ENCODE data around the gene TCP1.
"Not testable (repeated sequence)": the region's sequence is repeated elsewhere in the genome, so short reads cannot be mapped to it uniquely, and the experiment has no call there.

Gene TCP1

GRCh38 chr6:159739341-159739740 lies 50.1 kb downstream of the TCP1 start:
- DNase-seq (ENCODE audit: low spot score): no peak

- no peak for DNase-seq (ENCODE audit: low spot score)
Observed at GRCh38 chr6:159736908-159737307, 52.5 kb downstream of the TCP1 start.

- not testable (repeated sequence) for DNase-seq (ENCODE audit: low spot score)
Observed at GRCh38 chr6:159733395-159733794, 56.0 kb downstream of the TCP1 start.

GRCh38 chr6:159732550-159732949 lies 56.9 kb downstream of the TCP1 start:
- not testable (repeated sequence) for DNase-seq (ENCODE audit: low spot score)

GRCh38 chr6:159730332-159730676 lies 59.1 kb downstream of the TCP1 start:
- DNase-seq (ENCODE audit: low spot score): no peak

- no peak for DNase-seq (ENCODE audit: low spot score)
Observed at GRCh38 chr6:159729598-159730331, 59.6 kb downstream of the TCP1 start.

- DNase-seq (ENCODE audit: low spot score): no peak
Observed at GRCh38 chr6:159728531-159728964, 60.9 kb downstream of the TCP1 start.
